Fibroblast of skin of right biceps (primary cell): ENCODE data around the gene SPAM1.
"Not testable (repeated sequence)": the region's sequence is repeated elsewhere in the genome, so short reads cannot be mapped to it uniquely, and the experiment has no call there.

ENCODE experiments used
- DNase-seq: peaks from one replicate; pipeline ENCODE4 v3.0.0-alpha.2; 2013

SPAM1 gene

DNA sequence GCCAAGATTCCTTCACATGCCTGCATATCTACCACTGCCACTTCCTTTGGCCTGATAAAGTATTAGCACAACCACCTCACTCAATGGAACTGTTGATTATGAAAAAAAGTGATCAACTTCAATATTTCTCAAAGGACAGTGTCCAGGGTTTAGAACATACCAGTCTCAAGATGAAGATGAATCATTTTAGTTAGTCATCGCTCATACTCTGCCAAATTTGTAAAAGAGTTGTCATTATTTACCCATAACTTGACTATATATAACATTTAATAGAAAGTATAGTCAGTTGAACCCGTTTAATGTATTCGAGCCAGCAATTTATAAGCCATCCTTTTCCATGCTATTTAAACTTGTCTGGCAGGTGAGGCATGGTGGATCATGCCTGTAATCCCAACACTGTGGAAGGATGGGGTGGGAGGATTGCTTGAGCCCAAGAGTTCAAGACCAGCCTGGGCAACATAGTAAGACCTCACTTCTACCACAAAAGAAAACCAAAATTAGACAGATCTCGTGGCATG is 33.2 kb downstream of the SPAM1 start:
- DNase-seq = no peak

DNA sequence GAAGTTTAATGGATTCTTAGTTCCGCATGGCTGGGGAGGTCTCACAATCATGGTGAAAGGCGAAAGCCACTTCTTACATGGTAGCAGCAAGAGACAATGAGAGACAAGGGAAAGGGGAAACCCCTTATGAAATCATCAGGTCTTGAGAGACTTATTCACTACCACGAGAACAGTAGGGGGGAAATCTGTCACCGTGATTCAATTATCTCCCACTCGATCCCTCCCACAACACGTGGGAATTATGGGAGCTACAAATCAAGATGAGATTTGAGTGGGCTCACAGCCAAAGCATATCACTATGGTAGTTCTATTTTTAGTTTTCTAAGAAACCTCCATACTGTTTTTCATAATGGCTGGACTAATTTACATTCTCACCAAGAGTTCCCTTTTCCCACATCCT is 36.7 kb downstream of the SPAM1 start:
- DNase-seq = no peak

DNA sequence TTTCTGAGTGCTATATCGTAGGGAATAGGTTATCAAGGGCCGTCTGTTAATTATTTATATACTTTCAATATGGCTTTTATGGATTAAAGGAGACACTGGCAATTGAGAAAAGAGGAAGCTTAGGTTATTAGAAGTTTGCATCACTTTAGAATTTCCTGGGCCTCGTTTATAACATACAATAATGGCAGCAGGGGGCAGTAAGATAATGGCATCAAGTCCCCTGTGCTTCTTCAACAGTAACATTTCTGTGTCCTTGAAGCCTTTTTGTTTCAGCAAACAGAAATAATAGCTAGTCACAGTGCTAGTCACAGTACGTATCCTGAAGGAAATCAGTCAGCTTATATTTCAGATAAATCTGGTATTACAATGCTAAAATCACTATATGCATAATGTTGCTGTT is 41.9 kb downstream of the SPAM1 start:
- no peak for DNase-seq

DNA sequence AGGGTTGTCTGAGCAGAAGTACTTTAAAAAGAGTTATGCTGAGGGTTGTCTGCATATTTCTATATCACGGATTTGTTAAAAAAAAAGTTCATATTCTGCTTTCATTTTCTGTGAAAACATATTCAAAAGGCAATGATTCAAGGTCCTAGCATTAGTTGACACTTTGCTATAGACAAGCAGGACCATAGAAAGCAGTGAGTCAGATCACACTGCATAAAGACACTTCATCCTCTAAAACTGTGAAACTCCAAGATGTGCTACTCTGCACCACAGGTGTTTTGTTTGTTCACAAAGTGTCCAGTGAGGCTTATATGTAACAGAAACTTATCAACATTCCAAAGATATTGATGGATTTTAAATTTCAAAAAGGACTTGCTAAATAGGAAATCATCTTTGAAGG is 47.0 kb downstream of the SPAM1 start:
- no peak for DNase-seq

DNA sequence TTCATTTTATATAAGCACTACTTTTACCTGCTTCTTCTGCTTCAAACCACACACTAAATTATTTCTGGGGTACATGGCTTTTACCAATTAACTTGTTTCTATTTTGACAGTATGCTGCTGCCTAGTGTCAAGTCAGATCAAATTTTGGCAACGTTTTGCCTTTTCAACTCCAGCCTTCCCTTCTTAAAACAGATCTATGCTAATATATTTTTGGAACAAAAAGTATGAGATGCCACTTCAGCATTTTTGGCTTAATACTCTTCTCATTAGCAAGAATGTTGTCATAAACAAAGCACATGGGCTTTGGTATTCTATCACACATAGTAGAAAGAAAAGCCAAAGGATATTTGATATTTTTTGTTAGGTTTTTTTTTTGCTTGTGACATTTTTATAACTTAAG is 47.8 kb downstream of the SPAM1 start:
- DNase-seq = no peak

DNA sequence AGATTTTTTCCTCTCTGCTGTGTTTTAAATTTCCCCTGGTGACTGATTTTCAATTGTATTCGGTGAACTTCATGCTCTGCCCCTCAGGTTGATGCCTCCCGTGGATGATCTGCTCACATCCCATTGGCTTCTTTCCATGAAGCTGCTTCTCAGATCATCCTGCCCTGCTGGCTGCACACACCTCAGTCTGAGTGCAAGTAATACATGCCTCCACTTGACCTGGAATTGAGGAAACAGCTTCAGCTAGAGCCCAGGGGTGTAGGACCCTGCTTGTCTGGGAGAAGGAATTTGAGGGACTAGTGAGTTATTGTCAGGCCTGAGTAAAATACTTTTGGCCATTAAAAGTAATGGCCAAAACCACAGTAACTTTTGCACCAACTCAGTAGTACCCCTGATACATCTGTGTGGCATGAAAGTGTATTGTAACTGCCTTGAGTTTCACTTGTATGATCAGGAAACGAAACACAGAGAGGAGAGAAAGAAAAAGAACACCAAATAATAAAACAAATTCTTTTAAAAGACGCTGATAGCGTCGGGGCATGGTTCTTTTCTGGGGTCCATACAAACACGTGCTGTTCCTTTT is 49.4 kb downstream of the SPAM1 start:
- DNase-seq = no peak

DNA sequence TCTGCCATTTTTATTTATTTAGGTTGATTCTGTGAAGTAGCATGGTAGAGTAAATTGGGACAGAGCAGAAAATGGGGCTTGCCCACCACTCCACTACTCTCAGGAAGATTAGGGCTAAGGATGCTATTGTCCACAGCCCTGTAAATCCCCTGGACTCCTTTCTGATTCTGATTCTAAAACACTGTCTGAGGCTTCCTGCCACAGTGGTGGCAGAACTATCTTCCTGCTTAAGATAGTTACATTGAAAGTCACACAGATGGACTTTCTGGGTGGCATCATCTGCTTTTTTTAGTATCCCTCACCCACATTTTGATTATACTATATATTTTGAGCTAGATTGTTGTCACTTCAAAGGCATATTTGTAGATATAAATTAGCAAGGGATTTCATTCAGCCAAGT is 50.0 kb downstream of the SPAM1 start:
- DNase-seq = no peak

DNA sequence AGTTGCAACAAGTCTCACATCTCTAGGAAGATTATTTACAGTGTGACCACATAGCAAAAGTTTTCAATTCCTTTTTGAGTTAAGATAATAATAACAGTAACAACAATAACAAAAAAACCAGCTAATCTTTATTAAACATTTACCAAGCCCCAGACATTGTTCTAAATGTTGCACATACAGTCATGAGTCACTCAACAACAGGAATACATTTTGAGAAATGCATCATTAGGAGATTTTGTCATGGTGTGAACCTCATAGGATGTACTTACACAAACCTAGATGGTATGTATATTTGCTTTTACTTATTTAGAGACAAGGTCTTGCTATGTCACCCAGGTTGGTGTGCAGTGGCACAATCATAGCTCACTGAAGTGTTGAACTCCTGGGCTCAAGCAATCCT is 52.0 kb downstream of the SPAM1 start:
- no peak for DNase-seq

DNA sequence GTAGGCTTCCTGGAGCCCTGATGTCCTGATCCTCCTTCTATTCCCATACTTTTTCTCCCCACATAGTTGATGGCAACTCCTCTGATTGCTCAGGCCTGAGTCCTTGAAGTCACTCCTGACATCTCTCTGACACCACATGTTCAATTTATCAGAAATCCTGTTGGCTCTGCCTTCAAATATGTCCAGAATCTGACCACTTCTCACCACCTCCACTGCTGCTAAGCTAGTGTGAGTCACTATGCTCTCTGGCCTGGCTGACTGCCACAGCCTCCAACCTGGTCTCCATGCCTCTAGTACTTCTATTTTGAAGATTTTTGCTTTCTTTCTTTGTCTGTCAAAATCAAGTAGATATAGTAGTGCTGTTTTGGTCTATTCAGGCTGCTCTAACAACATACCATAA is 54.8 kb downstream of the SPAM1 start:
- DNase-seq = no peak

DNA sequence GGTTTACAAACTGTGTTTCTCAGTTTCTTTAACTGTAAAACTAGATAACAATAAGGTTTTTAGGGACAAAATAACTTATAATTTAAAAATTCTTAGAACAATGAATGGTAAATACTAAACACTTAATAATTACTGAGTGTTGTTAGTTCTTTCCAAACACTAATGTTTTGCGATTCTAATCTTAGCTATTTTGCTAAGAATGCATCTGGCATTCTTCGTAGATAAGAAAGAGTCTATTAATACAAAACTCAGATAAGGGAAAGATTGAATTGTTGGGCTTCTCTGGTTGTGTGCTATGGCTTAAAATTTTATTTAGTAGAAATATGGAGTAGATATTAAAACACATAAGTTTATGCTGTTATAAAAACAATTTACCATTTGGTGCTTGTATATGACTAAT is 62.4 kb downstream of the SPAM1 start:
- DNase-seq = no peak

DNA sequence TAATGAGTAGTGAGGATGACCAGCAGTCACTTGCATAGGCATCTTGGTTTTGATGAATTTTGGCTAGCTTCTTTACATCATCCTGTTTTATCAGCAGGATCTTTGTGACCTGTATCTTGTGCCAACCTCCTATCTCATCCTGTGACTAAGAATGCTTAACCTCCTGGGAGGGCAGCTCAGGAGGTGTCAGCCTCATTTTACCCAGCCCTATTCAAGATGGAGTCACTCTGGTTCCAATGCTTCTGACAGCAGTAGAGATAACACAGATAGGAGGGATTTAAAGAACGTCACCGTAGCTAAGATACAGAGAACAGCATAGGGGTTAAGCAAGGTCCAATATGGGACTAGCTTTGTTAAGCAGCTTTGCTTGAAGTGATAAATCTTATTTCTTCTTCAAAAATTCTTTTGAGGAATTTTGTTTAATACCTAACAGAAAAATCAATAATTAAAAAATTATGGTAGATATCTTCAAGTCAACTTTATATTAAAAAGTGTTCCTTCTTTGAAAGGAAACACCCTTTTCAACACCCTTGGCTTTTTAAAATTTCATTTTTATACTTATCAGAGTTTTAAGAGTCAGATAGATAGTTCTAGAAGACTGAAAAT is 68.0 kb downstream of the SPAM1 start:
- DNase-seq = no peak

DNA sequence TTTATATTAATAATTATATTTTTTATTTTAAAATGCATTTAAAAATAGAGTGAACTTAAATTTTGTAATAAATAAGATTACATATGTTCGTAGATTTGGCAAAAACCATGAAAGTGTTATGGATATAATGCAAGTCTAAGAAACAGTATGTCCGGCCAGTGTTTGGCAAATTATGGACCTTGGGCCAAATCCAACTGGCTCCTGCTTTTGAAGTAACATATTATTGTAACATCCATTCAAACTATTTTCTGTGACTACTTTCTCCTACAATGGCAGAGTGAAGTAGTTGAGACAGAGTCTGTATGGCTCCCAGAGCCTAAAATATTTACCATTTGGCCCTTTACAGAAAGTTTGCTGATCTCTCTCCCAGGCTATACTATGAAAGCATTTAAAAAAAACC is 69.0 kb downstream of the SPAM1 start:
- no peak for DNase-seq

DNA sequence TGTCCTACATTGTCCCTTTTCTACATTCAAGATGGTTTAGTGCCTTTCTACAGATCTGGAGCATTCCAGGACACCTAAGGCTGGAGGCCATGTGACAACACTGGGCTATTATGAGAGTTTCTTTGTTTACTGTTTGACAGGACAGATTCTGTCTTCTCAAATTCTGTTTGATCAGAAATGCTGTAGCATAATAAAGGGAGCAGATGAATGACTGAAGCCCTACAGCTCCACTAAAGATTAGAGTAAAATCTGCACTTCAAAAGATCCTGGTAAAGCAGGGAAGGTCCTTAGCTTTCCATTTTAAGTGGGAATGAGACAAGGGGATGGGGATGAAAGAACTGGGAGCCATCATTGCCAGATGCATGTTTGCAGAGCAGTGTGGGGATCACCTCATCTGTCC is 69.4 kb downstream of the SPAM1 start:
- DNase-seq = no peak

DNA sequence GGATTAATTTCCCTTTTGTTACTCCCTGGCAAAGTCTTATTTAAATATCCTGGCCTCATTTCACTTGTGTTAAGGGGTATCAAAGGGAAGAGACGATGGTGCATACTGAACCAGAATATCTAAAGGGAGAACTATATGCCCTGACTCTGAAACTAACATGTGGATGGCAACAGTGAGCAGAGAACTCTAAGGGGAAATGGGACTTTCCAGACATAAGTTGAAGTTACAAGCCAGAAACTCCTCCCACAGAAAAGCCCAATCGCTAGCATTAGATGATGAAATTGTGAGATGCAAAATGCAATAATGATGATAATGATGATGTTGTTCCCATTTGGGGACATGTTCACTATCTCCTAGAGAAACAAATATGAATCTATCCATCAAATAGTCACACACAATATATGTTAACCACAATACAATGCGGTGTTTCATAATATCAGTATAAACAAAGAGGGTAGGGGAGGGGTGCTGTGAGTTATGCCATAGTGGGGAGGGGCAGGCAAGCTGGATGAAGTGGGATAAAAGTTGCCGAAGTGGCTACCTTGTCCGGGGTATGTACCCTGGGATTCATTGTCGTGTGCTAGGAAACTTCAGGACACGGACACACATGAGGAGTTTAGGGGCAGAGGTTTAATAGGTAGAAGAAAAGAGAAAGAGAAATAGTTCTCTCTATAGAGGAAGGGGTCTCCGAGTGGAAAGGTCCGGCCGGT is 70.7 kb downstream of the SPAM1 start:
- DNase-seq = no peak

DNA sequence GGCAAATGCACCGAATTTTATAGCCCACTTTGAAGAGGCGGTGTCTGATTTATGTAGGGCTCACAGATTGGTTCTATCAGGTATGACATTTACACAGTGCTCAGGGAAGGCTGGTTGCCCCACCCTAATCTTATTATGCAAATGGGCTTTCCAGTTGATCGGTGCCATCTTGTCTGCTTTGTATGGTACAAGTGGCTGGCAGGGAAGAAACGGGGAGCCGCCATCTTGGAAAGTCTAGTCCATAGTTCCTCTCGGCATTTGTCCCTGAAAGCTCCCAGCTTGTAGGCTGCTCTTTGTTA is 71.2 kb downstream of the SPAM1 start:
- no peak for DNase-seq

DNA sequence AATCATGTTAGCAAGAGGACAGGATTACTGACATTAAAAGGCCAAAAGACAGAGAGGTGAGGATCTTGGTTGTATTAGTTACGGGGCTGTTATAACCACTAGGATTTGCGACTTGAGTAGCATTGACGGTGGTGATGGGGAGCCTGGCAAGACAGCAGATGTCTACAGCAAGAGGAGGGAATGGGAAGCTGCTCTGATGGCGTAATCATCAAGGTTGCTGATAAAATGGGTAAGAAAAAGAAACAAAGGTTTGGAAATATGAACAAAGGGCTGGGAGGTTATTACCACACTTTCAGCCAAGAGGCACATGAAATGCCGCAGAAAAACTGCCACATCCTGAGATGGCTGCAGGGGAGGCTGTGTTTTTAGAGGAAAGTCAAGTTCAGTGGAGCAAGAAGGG is 73.9 kb downstream of the SPAM1 start:
- no peak for DNase-seq

DNA sequence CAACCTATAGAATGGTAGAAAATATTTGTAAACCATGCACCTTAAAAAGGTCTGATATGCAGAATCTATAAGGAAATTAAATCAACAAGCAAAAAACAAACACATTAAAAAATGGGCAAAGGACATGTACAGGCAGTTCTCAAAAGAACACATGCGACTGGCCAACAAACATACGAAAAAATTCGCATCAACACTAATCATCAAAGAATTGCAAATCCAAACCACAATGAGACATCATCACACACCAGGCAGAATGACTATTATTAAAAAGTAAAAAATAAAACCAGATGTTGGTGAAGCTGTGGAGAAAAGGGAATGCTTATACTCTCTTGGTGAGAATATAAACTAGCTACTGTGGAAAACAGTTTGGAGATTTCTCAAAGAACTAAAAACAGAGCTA is 74.7 kb downstream of the SPAM1 start:
- no peak for DNase-seq

DNA sequence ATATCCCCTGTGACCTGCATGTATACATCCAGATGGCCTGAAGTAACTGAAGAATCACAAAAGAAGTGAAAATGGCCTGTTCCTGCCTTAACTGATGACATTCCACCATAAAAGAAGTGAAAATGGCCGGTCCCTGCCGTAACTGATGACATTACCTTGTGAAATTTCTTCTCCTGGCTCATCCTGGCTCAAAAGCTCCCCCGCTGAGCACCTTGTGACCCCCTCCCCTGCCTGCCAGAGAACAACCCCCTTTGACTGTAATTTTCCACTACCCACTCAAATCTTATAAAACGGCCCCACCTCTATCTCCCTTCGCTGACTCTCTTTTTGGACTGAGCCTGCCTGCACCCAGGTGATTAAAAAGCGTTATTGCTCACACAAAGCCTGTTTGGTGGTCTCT is 83.3 kb downstream of the SPAM1 start:
- not testable (repeated sequence) for DNase-seq

DNA sequence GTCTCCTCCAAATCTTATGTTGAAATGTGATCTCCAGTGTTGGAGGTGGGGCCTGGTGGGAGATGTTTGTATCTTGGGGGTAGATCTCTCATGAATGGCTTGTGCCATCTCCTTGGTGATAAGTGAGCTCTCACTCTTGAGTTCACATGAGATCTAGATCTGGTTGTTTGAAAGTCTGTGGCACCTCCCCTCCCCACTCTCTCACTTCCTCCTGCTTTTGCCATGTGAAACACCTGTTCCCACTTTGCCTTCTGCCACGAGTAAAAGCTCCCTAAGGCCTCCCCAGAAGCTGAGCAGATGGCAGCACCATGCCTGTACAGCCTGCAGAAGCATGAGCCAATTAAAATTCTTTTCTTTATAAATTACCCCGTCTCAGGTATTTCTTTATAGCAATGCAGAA is 84.3 kb downstream of the SPAM1 start:
- no peak for DNase-seq
